ENCODE measurements around the gene ZFYVE28. TPM values are rescaled to one million over a fixed set of nuclear protein-coding genes. Genes with fewer than 3 reads are reported as not detected.

ZFYVE28 gene
- total RNA-seq, 4 donors from 2014 or later = 44.8 to 110 (median 69.6) TPM

DNA sequence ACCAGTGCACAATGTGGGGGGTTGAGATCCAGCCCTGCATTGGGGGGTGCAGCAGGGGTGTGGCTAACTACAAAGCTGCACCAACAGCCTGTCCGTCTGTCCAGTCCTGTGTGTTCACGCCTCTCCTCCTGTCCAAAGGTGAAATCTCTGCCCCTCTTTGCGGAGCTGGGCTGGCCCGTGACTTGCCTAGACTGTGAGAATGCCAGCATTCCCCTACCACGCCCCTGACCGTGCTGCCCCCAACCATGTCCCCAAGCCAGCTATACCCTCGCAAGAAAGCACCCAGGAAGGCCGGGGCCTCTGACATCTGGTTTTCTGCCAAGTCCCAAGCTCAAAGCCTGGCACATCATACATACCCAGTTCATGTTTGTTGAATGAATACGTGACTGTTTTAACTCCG lies 19.2 kb downstream of the ZFYVE28 start:
- no peak overlapping the region for H3K4me3 ChIP-seq
- H3K27ac ChIP-seq = no peak overlapping the region
- TF ChIP-seq EP300 (IDR thresholded peaks at IDR 0.05; ENCODE audit: low read depth) (no peak), POLR2A (IDR thresholded peaks at IDR 0.05) (no peak), POLR2AphosphoS5 (IDR thresholded peaks at IDR 0.05) (no peak)
- TF ChIP-seq, protein P1, sequence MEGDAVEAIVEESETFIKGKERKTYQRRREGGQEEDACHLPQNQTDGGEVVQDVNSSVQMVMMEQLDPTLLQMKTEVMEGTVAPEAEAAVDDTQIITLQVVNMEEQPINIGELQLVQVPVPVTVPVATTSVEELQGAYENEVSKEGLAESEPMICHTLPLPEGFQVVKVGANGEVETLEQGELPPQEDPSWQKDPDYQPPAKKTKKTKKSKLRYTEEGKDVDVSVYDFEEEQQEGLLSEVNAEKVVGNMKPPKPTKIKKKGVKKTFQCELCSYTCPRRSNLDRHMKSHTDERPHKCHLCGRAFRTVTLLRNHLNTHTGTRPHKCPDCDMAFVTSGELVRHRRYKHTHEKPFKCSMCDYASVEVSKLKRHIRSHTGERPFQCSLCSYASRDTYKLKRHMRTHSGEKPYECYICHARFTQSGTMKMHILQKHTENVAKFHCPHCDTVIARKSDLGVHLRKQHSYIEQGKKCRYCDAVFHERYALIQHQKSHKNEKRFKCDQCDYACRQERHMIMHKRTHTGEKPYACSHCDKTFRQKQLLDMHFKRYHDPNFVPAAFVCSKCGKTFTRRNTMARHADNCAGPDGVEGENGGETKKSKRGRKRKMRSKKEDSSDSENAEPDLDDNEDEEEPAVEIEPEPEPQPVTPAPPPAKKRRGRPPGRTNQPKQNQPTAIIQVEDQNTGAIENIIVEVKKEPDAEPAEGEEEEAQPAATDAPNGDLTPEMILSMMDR (IDR thresholded peaks at IDR 0.05) = no peak
- no peak for DNase-seq
- H3K9me3 ChIP-seq = no peaks in the 10 kb centered on the region
- no peaks in the 10 kb centered on the region for H3K27me3 ChIP-seq
- intact Hi-C loops (cut with DNase I; ENCODE audit: low total_unique reads) (no loop called here), in situ Hi-C loops (cut with MboI; ENCODE audit: low pct_ligation_motif_present in 1 of 4, low pct_unique_long_range_greater_than_20kb in 1 of 4, low sequenced_read_pairs in 3 of 4) (no loop called here)
- WGBS, 2 donors (ENCODE audit: low coverage in 1 of 2) = 76% methylated on average over 10 of the region's 10 CpGs; no CpG with 5 or more reads in 1 of the 2 donors
- peaks cover 10 to 39% (median 22%) of the 10 kb centered on the region in 4 donors for H3K4me1 ChIP-seq
- no peaks in the 10 kb centered on the region for H3K36me3 ChIP-seq

DNA sequence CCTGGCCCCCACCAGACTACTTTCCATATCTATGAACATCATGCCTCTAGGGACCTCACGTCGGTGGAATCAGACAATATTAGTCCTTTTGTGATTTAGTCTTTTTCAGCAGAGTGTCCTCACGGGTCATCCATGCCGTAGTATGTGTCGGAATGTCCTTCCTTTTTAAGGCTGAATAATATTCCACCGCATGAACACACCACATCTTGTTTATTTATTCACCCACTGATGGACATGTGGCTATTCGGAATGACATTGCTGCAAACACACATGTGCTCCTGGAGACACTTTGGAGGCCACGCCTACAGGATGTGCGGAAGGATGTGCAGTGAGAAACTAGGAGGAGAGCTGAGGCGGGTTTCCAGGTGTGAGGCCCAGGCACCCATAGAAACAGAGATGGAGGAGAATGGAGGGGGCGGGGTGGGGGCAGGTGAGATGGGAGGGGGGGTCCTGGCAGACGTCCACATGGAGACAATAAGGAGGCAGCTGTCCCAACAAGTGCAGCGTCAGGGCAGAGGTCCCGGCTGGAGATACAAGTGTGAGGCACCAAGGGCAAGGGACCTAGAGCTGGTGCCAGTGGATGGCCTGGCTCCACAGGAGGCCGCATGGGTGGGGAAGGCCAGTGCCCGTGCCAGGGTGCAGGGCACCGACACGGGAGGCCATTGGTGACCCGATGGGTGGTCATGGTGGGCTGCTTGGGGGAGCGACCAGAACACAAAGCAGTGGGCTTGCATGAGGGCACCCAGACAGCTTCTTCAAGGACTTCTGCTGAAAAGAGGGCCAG lies 20.7 kb downstream of the ZFYVE28 start:
- TF ChIP-seq POLR2AphosphoS5 (IDR thresholded peaks at IDR 0.05) (no peak), EP300 (IDR thresholded peaks at IDR 0.05; ENCODE audit: low read depth) (no peak), POLR2A (IDR thresholded peaks at IDR 0.05) (no peak)
- TF ChIP-seq, protein P1 (IDR thresholded peaks at IDR 0.05) = no peak
- no peaks in the 10 kb centered on the region for H3K27me3 ChIP-seq
- in situ Hi-C loops (cut with MboI; ENCODE audit: low pct_ligation_motif_present in 1 of 4, low pct_unique_long_range_greater_than_20kb in 1 of 4, low sequenced_read_pairs in 3 of 4) = no loop called here
- no peak for DNase-seq
- no peak overlapping the region for H3K4me3 ChIP-seq
- no peaks in the 10 kb centered on the region for H3K9me3 ChIP-seq
- H3K27ac ChIP-seq = no peak overlapping the region
- peaks cover 11 to 40% (median 20%) of the 10 kb centered on the region in 4 donors for H3K4me1 ChIP-seq
- no peaks in the 10 kb centered on the region for H3K36me3 ChIP-seq
- 75 to 80% methylated on average over 7 to 20 of the region's 20 CpGs for WGBS, 2 donors (ENCODE audit: low coverage in 1 of 2)
- intact Hi-C loops (cut with DNase I; ENCODE audit: low total_unique reads) = no loop called here

- Histone ChIP-seq H3K4me3 (no peak overlapping the region), H3K9me3 (no peaks in the 10 kb centered on the region), H3K27ac (no peak overlapping the region), H3K36me3 (no peaks in the 10 kb centered on the region), H3K27me3 (no peaks in the 10 kb centered on the region), H3K4me1 (peaks cover 7 to 31% (median 11%) of the 10 kb centered on the region in 4 donors)
- TF ChIP-seq POLR2A (IDR thresholded peaks at IDR 0.05) = no peak
- TF ChIP-seq, protein P1 (IDR thresholded peaks at IDR 0.05) = peak; percentile 13 to 40 (median 20)
- intact Hi-C loops (cut with DNase I; ENCODE audit: low total_unique reads) = no loop called here
- in situ Hi-C loops (cut with MboI; ENCODE audit: low pct_ligation_motif_present in 1 of 4, low pct_unique_long_range_greater_than_20kb in 1 of 4, low sequenced_read_pairs in 3 of 4) = no loop called here
- WGBS, 2 donors (ENCODE audit: low coverage in 1 of 2) = 43 to 62% methylated on average over 4 to 20 of the region's 21 CpGs
- DNase-seq = peak; percentile 46
Measured at GRCh38 chr4:2396781-2397368, 21.6 kb downstream of the ZFYVE28 start.

DNA sequence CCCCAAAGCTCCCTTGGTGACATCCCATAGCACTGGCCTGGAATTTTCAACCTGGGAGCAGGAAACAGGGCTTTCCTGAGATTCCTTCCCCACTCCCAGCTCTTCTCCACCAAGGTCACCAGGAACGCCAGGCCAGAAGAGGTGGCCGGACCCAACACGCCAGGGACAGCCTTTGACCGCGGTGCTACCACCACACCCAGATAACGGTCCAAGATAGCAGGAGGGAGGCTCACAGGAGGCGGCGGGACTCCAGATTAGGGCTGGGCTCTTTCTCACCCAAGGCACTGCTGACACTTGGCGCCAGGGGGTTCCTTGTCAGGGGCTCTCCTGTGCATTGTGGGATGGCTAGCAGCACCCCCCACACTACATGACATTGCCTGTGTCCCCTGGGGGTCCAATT lies 22.9 kb downstream of the ZFYVE28 start:
- Histone ChIP-seq H3K4me3 (no peak overlapping the region), H3K36me3 (no peaks in the 10 kb centered on the region), H3K4me1 (peaks cover 3 to 26% (median 7%) of the 10 kb centered on the region in 4 donors), H3K27me3 (no peaks in the 10 kb centered on the region), H3K9me3 (no peaks in the 10 kb centered on the region), H3K27ac (no peak overlapping the region)
- in situ Hi-C loops (cut with MboI; ENCODE audit: low pct_ligation_motif_present in 1 of 4, low pct_unique_long_range_greater_than_20kb in 1 of 4, low sequenced_read_pairs in 3 of 4) (no loop called here), intact Hi-C loops (cut with DNase I; ENCODE audit: low total_unique reads) (no loop called here)
- no peak for DNase-seq
- TF ChIP-seq, protein P1 (IDR thresholded peaks at IDR 0.05) = no peak
- TF ChIP-seq POLR2A (IDR thresholded peaks at IDR 0.05) (no peak), EP300 (IDR thresholded peaks at IDR 0.05; ENCODE audit: low read depth) (no peak)
- WGBS, 2 donors (ENCODE audit: low coverage in 1 of 2) = 60% methylated on average over 9 of the region's 9 CpGs; no CpG with 5 or more reads in 1 of the 2 donors
